ENCODE data around the gene MMP24OS.
"Not testable (repeated sequence)": the region's sequence is repeated elsewhere in the genome, so short reads cannot be mapped to it uniquely, and the experiment has no call there.

The MMP24OS gene

DNA sequence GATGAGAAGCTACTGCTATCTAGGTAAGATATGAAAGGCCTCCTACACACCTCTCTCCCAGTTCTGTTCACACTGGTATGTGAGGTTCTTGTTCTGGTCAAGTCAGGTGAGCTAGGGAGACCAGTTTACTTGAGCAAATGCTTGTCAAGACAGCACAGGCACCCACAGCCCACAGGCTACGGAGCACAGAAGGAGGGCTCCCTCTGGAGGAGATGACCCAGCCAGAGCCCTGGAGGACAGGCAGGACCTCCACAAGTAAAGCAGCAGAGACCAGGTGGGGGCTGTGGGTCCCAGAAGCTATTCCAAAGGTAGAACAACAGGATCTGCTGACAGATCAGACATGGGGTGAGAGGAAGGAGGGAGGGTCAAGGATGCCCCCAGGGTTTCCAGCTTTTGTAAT is 13.2 kb downstream of the MMP24OS start:
- Histone ChIP-seq H3K27me3 (replicated peaks; ENCODE audit: control insufficient read depth, insufficient read depth, low read length, poor library complexity, severe bottlenecking) (no peaks in the 10 kb centered on the region), H3K27ac (ENCODE audit: insufficient read depth, low read length, poor library complexity, severe bottlenecking) (no peak overlapping the region), H3K4me3 (ENCODE audit: insufficient read depth, low read depth, low read length, poor library complexity, severe bottlenecking) (no peak overlapping the region), H3K9me3 (ENCODE audit: control insufficient read depth, low read length) (no peaks in the 10 kb centered on the region), H3K4me1 (ENCODE audit: control insufficient read depth, insufficient read depth, low read length, poor library complexity, severe bottlenecking) (no peaks in the 10 kb centered on the region), H3K36me3 (ENCODE audit: control insufficient read depth, insufficient read depth, low read length) (peaks cover 11% of the 10 kb centered on the region)
- DNase-seq = no peak

DNA sequence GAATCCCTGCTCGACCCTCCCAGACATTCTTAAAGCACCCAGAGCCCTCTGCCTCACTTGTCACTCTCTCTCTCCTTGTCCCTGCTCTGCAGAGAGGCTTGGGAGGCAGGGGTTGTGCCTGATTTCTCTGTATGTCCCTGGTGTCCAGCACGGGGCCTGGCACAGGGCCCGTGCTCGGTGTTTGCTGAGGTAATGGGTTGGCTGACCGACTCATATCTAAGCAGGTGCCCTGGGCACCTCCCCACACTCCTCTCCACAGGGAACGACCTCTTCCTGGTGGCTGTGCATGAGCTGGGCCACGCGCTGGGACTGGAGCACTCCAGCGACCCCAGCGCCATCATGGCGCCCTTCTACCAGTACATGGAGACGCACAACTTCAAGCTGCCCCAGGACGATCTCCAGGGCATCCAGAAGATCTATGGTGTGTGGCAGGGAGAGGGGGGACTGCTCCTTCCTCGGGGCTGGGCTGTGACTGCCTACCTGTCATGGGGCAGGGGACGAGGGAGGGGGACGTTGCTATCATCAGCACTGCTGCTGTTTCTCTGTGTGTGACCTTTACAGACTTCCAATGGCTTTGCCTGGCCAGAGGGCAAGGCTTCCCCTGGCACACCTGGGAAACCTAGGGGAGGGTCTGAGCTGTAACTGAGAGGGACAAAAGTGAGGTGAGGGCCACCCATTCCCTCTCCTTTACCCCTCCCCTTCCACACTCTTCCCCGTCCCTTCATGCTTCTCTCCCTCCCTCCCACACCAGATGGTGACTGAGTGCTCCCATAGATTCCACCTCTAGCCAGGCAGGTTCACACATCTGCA is 14.2 kb downstream of the MMP24OS start:
- Histone ChIP-seq H3K27ac (ENCODE audit: insufficient read depth, low read length, poor library complexity, severe bottlenecking) (no peak overlapping the region), H3K4me3 (ENCODE audit: insufficient read depth, low read depth, low read length, poor library complexity, severe bottlenecking) (no peak overlapping the region), H3K4me1 (ENCODE audit: control insufficient read depth, insufficient read depth, low read length, poor library complexity, severe bottlenecking) (no peaks in the 10 kb centered on the region), H3K27me3 (replicated peaks; ENCODE audit: control insufficient read depth, insufficient read depth, low read length, poor library complexity, severe bottlenecking) (no peaks in the 10 kb centered on the region), H3K9me3 (ENCODE audit: control insufficient read depth, low read length) (no peaks in the 10 kb centered on the region), H3K36me3 (ENCODE audit: control insufficient read depth, insufficient read depth, low read length) (peaks cover 8% of the 10 kb centered on the region)
- DNase-seq = no peak

DNA sequence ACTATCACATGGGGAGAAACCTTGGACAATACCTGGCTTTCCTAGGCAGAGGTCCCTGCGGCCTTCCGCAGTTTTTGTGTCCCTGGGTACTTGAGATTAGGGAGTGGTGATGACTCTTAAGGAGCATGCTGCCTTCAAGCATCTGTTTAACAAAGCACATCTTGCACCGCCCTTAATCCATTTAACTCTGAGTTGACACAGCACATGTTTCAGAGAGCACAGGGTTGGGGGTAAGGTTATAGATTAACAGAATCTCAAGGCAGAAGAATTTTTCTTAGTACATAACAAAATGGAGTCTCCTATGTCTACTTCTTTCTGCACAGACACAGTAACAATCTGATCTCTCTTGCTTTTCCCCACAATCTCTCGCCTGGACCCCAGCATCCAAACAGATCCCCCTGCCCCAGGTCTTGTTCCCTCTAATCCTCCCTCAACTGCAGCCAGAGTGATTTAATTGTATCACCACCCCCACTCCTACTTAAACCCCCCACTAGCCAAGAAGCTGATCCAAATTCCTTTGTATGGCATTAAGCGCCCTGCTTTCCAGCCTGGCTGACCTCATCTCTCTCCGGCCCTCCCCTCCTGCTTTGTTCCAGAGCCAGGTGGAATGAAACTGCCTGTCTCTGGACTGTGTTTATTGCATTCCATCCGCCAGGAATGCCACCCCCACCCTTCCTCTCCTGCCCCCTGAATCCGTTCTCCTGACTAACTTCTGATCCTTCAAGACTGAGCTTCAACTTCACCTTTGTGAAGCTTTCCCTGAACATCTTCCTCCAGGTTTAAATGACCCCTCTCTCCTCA is 15.0 kb downstream of the MMP24OS start:
- H3K4me3 ChIP-seq (ENCODE audit: insufficient read depth, low read depth, low read length, poor library complexity, severe bottlenecking); H3K4me1 ChIP-seq (ENCODE audit: control insufficient read depth, insufficient read depth, low read length, poor library complexity, severe bottlenecking); H3K9me3 ChIP-seq (ENCODE audit: control insufficient read depth, low read length); H3K27ac ChIP-seq (ENCODE audit: insufficient read depth, low read length, poor library complexity, severe bottlenecking); H3K36me3 ChIP-seq (ENCODE audit: control insufficient read depth, insufficient read depth, low read length); H3K27me3 ChIP-seq (replicated peaks; ENCODE audit: control insufficient read depth, insufficient read depth, low read length, poor library complexity, severe bottlenecking); DNase-seq: not testable (repeated sequence)

DNA sequence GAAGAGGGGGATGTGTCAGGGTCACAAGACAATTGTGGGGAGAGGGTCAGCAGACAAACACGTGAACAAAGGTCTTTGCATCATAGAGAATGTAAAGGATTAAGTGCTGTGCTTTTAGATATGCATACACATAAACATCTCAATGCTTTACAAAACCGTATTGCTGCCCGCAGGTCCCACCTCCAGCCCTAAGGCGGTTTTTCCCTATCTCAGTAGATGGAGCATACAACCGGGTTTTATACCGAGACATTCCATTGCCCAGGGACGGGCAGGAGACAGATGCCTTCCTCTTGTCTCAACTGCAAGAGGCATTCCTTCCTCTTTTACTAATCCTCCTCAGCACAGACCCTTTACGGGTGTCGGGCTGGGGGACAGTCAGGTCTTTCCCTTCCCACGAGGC is 15.6 kb downstream of the MMP24OS start:
- not testable (repeated sequence) for H3K4me1 ChIP-seq (ENCODE audit: control insufficient read depth, insufficient read depth, low read length, poor library complexity, severe bottlenecking); DNase-seq; H3K4me3 ChIP-seq (ENCODE audit: insufficient read depth, low read depth, low read length, poor library complexity, severe bottlenecking); H3K9me3 ChIP-seq (ENCODE audit: control insufficient read depth, low read length); H3K27me3 ChIP-seq (replicated peaks; ENCODE audit: control insufficient read depth, insufficient read depth, low read length, poor library complexity, severe bottlenecking); H3K36me3 ChIP-seq (ENCODE audit: control insufficient read depth, insufficient read depth, low read length); H3K27ac ChIP-seq (ENCODE audit: insufficient read depth, low read length, poor library complexity, severe bottlenecking)

DNA sequence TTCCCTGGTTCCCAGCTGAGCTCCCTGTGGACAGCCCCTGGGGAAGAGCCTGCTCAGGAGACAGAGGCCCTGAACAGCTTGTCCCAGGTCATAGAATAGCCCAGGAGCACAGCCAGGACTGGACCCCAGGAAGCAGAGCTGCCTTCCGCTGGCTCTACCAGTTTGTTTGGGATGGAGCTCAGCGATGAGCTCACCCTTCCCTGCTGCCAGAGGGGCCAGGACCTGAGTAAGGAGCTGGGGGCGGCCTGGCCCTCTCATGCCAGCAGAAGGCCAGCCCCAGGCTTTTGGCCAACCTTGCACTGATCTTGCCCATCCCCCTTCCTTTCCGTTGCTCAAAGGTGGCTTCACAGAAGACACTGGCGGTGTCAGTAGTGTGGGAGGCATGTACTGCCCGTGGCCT is 17.5 kb downstream of the MMP24OS start:
- H3K4me3 ChIP-seq (ENCODE audit: insufficient read depth, low read depth, low read length, poor library complexity, severe bottlenecking) = no peak overlapping the region
- H3K27me3 ChIP-seq (replicated peaks; ENCODE audit: control insufficient read depth, insufficient read depth, low read length, poor library complexity, severe bottlenecking) = no peaks in the 10 kb centered on the region
- H3K36me3 ChIP-seq (ENCODE audit: control insufficient read depth, insufficient read depth, low read length) = peaks cover 4% of the 10 kb centered on the region
- no peak overlapping the region for H3K27ac ChIP-seq (ENCODE audit: insufficient read depth, low read length, poor library complexity, severe bottlenecking)
- H3K4me1 ChIP-seq (ENCODE audit: control insufficient read depth, insufficient read depth, low read length, poor library complexity, severe bottlenecking) = no peaks in the 10 kb centered on the region
- no peak for DNase-seq
- no peaks in the 10 kb centered on the region for H3K9me3 ChIP-seq (ENCODE audit: control insufficient read depth, low read length)

DNA sequence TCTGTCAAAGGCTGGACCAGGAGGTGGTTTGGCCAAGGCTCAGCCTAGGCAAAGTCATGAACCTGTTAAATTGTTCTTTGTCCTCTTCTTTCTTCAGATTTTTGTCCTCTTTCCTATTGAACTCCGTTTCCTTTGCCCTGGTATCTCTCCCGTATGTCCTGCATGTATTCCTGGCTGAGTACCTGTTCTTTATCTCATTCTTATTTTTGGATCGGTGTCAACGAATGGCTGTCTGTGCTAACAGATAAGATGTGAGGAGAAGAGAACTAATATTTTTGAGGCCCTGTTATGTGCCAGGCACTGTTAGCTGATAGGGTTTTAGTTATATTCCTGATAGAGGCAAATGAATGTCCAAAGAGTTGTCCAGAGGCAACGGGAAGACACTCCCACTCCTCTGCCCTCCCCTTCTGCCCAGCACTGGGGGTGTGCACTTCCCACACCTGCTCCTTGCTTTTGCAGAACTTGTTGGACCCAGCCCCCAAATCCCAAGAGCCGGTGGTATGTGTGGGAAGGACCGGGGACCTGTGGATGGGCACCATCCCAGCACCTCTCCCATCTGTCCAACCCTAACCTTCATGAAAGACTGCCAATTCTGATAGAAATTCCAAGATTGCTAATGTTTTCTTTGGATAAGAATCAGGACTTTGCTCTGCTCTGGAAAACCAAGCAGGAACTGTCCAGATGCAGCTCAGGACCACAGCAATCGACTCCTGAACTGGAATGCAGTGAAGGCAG is 20.6 kb downstream of the MMP24OS start:
- no peak overlapping the region for H3K4me3 ChIP-seq (ENCODE audit: insufficient read depth, low read depth, low read length, poor library complexity, severe bottlenecking)
- no peak overlapping the region for H3K27ac ChIP-seq (ENCODE audit: insufficient read depth, low read length, poor library complexity, severe bottlenecking)
- H3K4me1 ChIP-seq (ENCODE audit: control insufficient read depth, insufficient read depth, low read length, poor library complexity, severe bottlenecking) = no peaks in the 10 kb centered on the region
- H3K36me3 ChIP-seq (ENCODE audit: control insufficient read depth, insufficient read depth, low read length) = no peaks in the 10 kb centered on the region
- no peaks in the 10 kb centered on the region for H3K27me3 ChIP-seq (replicated peaks; ENCODE audit: control insufficient read depth, insufficient read depth, low read length, poor library complexity, severe bottlenecking)
- DNase-seq = no peak
- no peaks in the 10 kb centered on the region for H3K9me3 ChIP-seq (ENCODE audit: control insufficient read depth, low read length)

DNA sequence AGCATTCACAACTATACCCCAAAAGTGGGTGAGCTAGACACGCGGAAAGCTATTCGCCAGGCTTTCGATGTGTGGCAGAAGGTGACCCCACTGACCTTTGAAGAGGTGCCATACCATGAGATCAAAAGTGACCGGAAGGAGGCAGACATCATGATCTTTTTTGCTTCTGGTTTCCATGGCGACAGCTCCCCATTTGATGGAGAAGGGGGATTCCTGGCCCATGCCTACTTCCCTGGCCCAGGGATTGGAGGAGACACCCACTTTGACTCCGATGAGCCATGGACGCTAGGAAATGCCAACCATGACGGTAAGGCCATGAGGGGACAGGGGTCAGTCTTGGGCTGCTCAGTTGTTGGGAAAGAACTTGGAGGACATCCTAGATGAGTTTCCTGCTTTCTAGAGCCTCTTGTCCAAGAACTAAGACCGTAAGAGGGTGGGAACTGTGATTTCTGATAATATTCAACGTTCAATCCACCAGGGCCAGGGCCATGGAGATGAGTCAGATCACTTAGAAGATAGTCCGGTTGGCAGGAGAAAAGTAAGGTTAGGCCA is 23.4 kb downstream of the MMP24OS start:
- no peaks in the 10 kb centered on the region for H3K36me3 ChIP-seq (ENCODE audit: control insufficient read depth, insufficient read depth, low read length)
- H3K27ac ChIP-seq (ENCODE audit: insufficient read depth, low read length, poor library complexity, severe bottlenecking) = no peak overlapping the region
- no peak overlapping the region for H3K4me3 ChIP-seq (ENCODE audit: insufficient read depth, low read depth, low read length, poor library complexity, severe bottlenecking)
- H3K9me3 ChIP-seq (ENCODE audit: control insufficient read depth, low read length) = no peaks in the 10 kb centered on the region
- H3K4me1 ChIP-seq (ENCODE audit: control insufficient read depth, insufficient read depth, low read length, poor library complexity, severe bottlenecking) = peaks cover 5% of the 10 kb centered on the region
- DNase-seq = no peak
- H3K27me3 ChIP-seq (replicated peaks; ENCODE audit: control insufficient read depth, insufficient read depth, low read length, poor library complexity, severe bottlenecking) = no peaks in the 10 kb centered on the region

DNA sequence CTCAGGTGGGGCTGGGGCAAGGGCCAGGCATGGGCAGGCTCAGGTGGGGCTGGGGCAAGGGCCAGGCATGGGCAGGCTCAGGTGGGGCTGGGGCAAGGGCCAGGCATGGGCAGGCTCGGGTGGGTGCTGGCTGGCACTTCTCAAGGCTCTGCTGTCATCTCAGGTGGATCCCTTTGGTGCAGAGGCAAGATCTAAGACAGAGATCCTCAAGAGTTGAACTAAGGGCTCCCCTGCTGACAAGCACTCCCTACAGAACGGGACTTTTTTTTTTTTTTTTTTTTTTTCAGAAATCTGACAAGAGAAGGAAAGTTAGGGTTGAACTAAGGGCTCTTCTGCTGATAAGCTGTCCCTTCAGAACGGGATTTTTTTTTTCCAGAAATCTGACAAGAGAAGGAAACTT is 24.9 kb downstream of the MMP24OS start:
- Histone ChIP-seq H3K27ac (ENCODE audit: insufficient read depth, low read length, poor library complexity, severe bottlenecking) (peak overlapping the region; percentile 60), H3K36me3 (ENCODE audit: control insufficient read depth, insufficient read depth, low read length) (no peaks in the 10 kb centered on the region), H3K27me3 (replicated peaks; ENCODE audit: control insufficient read depth, insufficient read depth, low read length, poor library complexity, severe bottlenecking) (no peaks in the 10 kb centered on the region), H3K9me3 (ENCODE audit: control insufficient read depth, low read length) (no peaks in the 10 kb centered on the region), H3K4me1 (ENCODE audit: control insufficient read depth, insufficient read depth, low read length, poor library complexity, severe bottlenecking) (peaks cover 5% of the 10 kb centered on the region), H3K4me3 (ENCODE audit: insufficient read depth, low read depth, low read length, poor library complexity, severe bottlenecking) (no peak overlapping the region)
- DNase-seq = no peak

DNA sequence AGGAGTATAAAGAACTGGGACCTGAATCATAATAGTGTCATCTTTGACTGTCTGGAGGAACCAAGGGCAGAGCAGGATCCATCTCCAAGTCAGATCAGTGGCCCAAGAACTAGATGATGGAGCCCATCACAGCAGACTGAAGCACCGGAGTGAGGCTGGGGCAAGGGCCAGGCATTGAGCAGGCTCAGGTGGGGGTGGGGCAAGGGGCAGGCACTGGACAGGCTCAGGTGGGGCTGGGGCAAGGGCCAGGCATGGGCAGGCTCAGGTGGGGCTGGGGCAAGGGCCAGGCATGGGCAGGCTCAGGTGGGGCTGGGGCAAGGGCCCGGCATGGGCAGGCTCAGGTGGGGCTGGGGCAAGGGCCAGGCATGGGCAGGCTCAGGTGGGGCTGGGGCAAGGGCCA is 25.3 kb downstream of the MMP24OS start:
- H3K27ac ChIP-seq (ENCODE audit: insufficient read depth, low read length, poor library complexity, severe bottlenecking) = peak overlapping the region; percentile 60
- H3K27me3 ChIP-seq (replicated peaks; ENCODE audit: control insufficient read depth, insufficient read depth, low read length, poor library complexity, severe bottlenecking); H3K36me3 ChIP-seq (ENCODE audit: control insufficient read depth, insufficient read depth, low read length); H3K4me3 ChIP-seq (ENCODE audit: insufficient read depth, low read depth, low read length, poor library complexity, severe bottlenecking); H3K9me3 ChIP-seq (ENCODE audit: control insufficient read depth, low read length); H3K4me1 ChIP-seq (ENCODE audit: control insufficient read depth, insufficient read depth, low read length, poor library complexity, severe bottlenecking); DNase-seq: not testable (repeated sequence)
